HT1080 (cell line): ENCODE results near the gene FAM83D. TPM values are rescaled to one million over a fixed set of nuclear protein-coding genes. Genes with fewer than 3 reads are reported as not detected.
A peak's percentile ranks its signal among the peaks of the same experiment; 100 is the strongest.

Experiments
- DNase-seq: peaks from one replicate; pipeline ENCODE4 v3.0.0-alpha.2; 2015; ENCODE audit warnings: low read depth
- total RNA-seq: library from RNA; depleted of rRNA; stranded (reverse); fragments of >200 nt; shearing (Covaris generic); gene quantifications from 2 replicates; pipeline ENCODE4 v1.2.3, GENCODE V29; 2014

FAM83D gene
- total RNA-seq, 1 experiment from 2014 or later = 78.9 TPM

GRCh38 chr20:38894091-38894847 is 31.9 kb upstream of the FAM83D start:
- DNase-seq = no peak

DNA sequence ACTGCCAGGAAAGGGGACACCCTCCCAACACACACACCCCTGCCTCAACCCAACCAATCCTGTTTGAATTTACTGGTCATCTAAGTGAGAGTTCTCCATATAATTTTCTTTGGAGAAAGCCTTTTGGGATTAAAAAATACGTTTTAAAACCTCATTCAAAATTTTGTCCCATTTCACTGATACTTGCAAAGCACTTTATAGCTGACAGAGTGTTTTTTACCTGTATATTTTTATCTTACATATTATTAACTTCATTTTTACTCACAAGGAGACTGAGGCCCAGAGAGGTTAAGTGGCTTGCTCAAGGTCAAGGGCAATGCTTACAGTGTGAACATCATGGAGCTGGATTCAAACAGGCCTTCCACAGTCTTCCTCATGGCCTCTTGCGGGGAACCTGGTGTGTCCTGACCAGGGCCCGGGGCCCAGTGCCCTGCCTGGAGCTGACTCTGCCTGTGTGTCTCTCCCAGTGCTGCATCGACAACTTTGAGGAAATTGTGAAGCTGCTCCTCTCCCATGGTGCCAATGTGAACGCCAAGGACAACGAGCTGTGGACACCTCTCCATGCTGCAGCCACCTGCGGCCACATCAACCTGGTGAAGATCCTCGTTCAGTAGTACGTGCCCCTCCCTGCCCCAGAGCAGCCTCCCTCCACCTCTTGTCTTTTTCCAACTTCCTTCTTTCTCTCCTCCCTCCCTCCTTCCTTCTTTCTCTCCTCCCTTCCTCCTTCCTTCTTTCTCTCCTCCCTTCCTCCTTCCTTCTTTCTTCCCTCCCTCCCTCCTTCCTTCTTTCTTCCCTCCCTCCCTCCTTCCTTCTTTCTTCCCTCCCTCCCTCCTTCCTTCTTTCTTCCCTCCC is 30.9 kb upstream of the FAM83D start:
- DNase-seq = no peak

GRCh38 chr20:38896009-38896594 is 30.1 kb upstream of the FAM83D start:
- DNase-seq = no peak

DNA sequence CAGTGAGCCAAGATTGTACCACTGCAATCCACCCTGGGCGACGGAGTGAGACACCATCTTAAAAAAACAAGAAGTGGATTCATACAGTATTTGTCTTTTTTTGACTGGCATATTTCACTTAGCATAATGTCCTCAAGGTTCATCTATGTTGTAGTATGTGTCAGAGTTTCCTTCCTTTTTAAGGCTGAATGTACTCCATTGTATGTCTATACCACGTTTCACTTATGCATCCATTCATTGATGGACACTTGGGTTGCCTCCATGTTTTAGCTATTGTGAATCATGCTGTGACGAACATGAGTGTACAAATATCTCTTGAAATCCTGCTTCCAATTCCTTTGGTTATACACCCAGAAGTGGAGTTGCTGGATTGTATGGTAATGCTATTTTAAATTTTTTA is 28.9 kb upstream of the FAM83D start:
- DNase-seq = peak; percentile 56

- no peak for DNase-seq
These were observed 25.6 kb upstream of the FAM83D start for GRCh38 chr20:38900606-38901005.

DNA sequence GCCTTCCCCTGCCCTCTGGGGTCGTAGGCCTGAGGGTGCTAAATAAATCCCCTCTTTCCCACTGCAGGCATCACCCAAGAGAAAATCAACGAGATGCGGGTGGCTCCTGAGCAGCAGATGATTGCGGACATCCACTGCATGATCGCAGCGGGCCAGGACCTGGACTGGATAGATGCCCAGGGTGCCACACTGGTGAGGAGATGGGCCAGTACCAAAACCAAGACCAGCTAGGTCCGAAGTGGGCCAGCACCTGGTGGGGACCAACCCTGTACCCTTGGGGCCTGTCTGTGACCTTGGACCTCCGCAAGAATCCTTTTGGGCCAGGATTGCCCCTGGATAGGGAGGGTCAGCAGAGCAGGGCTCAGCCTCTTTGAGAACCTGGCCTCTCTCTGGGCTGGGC is 23.6 kb upstream of the FAM83D start:
- DNase-seq = no peak

DNA sequence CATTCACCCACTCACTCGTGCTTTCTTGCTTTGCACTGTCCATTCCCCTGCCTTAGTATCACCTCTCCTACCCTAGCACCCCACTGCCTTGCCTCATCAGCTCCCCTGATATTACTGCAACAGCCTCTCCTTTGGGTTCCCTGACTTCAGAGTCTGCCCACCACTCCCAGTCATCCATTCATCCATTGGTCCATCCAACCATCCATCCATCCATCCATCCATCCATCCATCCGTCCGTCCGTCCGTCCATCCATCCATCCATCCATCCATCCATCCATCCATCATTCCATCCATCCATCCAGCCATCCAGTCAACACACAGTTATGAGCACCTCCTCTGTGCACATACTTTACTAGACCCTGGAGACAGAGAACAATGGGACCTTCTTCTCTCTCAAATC is 22.9 kb upstream of the FAM83D start:
- DNase-seq = no peak

- DNase-seq = no peak
These were observed 20.8 kb upstream of the FAM83D start for GRCh38 chr20:38905375-38905774.

DNA sequence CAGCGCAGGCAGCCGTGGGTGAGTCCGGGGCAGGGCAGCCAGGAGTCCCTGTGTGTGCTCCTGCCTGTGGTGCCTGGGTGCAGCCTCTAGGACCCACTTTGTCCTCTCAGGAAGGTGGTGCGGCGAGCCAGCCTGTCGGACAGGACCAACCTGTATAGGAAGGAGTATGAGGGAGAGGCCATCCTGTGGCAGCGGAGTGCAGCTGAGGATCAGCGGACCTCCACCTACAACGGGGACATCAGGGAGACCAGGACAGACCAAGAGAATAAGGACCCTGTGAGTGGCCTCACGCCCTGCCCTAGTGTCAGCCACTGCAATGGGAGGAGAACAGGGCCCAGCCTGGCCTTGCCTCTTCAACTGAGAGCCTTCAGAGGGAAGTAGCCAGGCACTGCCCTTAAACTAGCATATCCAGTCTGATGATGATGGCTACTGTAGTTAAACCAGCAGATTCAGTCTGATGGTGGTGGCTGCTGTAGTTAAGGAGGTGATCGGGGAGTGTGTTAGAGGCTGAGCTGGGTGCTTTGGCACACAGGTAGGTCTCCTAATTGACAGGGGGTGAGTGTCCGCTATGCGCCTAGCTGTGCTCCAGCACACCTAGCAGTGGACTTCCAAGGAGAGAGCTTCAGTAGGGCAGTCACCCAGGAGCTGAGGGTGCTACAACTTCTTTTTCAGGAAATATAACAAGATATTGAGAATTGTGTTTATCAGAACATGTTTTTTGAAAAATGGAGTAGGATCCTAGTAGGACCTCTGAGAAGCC is 18.1 kb upstream of the FAM83D start:
- DNase-seq = no peak

GRCh38 chr20:38915355-38915754 is 10.9 kb upstream of the FAM83D start:
- no peak for DNase-seq

DNA sequence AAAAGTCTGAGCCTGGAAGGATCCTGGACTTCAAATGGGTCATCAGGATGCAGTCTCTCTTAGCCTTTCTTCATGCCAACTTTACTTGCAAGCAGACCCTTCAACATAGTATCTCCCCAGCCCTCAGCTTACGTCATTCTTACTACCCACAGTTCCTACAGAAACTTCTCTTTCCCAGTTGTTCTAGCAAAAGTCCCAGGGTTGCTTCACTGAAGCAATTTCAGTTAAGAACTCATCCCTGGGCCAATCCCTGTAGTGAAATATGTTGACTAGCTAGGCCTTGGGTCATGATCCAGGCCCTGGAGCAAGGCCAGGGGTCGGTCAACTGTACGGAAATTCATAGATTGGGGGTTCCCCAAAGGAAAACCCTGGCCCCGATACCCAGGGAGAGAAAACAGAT is 8.6 kb upstream of the FAM83D start:
- DNase-seq = no peak

DNA sequence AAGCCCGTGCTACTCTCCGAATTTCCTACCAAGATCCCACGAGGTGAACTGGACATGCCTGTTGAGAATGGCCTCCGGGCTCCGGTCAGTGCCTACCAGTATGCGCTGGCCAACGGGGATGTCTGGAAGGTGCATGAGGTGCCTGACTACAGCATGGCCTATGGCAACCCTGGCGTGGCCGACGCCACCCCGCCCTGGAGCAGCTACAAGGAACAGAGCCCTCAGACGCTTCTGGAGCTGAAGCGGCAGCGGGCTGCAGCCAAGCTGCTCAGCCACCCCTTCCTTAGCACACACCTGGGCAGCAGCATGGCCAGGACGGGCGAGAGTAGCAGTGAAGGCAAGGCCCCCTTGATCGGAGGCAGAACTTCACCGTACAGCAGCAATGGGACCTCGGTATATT is 8.0 kb upstream of the FAM83D start:
- no peak for DNase-seq

- no peak for DNase-seq
These were observed 6.5 kb upstream of the FAM83D start for GRCh38 chr20:38919683-38920082.

DNA sequence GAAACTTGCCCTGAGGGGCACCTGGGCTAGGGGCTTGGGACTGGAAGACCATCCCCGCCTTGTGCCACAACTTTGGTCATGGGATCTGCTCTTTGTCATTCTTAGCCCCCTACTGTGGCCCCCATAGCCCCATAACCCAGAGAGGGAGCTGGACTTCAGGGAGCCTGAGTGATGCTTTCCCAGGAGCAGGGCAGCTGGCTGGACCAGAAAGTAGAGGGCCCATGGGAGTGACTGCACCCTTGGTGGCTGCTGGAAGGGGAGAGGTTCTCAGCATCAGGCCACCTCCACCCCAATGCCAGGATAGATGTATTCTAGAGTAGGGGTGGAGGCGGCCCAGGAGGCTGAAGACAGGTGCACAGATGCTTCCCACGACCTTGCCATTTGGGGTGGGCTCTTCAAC is 5.8 kb upstream of the FAM83D start:
- DNase-seq = no peak

- DNase-seq = no peak
These were observed 5.4 kb upstream of the FAM83D start for GRCh38 chr20:38920851-38921250.

GRCh38 chr20:38924718-38925117 is 1.5 kb upstream of the FAM83D start:
- DNase-seq = no peak

DNA sequence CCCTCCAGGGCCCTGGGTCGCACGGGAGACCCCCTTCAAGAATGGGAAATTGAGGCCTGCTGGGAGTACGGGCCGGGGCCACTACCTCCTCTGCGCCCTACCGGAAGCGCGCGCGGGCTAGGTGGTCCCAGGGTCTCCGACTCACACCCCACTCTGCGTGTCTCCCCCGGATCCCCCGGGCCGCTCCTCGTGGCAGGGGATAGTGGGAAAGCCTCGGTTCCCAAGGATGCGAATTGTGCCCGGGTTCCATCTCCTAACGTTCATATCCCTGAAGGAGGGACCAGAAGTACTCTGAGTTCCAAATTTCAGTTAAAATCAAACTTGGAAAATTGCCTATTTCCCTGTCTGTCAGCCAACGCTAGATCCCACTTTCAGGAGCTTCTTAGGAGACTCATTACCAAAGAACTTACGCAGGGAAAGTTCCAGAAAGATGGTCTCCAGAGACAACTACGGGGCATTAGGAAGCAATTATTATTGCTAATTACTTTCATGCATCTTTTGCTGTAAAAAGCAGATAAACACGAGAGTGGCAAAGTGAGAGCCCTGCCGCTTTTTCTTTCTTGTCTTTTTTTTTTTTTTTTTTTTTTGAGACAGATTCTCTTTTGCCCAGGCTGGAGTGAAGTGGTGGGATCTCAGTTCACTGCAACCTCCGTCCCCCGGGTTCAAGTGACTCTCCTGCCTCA is 858 bp downstream of the FAM83D start:
- no peak for DNase-seq

DNA sequence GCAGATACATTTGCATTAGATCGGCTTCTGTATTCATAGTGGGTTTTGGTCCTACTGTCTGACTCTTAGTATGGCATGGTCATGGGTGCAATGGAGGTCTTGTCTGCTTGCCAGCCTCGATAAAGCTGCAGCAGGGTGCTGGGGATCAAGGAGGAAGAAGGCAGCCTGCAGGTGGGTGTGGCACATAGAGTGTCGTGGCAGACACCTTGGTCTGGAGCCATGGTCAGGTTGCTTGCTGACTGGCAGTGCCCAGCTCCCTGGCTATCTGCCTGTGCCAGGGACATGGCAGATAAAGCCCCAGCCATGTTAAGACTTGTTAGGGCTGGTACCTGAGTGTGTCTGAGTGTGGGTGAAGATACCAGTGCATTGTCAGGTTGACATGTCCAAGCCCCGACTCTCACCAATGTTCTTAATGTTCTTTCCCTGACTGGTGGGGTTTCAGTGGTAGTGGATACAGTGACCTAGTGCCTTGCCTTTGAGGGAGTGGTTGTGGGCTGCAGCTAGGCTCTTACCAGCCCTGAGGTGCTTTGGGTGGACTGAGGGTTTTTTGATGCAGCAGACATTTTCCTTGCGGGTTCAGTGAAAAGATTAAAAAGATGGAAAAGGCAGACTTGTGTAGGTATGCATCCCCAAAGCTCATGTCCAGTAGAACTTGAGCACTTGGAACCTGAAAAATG is 1.8 kb downstream of the FAM83D start:
- no peak for DNase-seq

GRCh38 chr20:38930242-38930569 is 4.0 kb downstream of the FAM83D start:
- DNase-seq = no peak

GRCh38 chr20:38931984-38932383 is 5.8 kb downstream of the FAM83D start:
- DNase-seq = no peak
